Measurements from ENCODE around the gene PF4V1.

PF4V1 gene

DNA sequence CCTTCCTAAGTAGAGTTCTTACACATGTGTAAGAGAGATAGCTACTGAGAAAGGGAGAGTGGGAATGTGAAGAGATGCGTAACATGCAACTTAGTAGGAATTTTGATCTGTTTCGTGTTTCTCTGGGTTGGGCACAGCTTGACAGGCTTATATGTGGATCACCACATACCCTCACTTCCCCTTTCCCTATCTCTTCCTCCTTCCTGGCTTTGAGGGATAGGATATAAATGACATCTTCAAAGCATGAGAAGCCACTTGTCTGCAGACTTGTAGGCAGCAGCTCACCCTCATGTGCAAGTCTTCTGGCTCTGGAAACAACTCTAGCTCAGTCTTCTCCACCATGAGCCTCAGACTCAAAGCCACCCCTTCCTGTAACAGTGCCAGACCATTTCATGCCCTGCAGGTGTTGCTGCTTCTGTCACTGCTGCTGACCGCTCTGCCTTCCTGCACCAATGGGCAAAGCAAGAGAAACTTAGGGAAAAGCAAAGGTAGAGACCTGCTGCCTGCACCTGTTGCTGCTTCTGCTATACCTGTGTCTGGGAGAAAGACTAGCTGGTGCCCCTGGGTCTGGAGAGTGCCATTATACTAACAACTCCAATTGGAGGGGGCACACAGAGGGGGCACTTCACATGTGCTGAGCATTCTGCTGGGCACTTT, 5.4 kb upstream of the PF4V1 start:
- no peak for DNase-seq

DNA sequence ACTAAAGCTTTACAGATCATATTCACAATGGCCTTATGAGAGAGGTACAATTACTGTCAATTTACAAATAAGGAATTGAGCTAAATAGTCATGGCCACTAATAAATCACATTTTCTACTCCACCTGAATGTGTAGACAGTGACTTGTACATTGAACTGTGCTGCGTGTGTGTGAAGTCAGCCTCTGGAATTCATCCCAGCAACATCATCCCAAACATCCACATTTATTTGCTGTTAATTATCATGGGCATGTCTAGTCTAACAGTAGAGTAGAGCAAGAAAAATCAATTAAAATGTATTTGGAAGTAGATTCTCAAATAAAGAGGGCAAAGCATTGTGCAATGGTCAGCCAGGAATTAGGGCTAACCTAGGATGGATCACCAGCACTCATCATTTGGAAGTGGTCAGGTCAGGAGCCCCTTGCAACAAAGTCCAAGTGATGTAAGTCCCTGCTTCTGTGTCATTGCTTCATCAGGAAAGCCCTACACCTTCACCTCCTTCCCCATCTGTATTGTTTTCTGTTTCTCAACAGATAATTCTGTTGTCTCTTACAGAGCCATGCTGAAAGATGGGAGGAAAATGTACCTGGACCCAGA, 4.8 kb upstream of the PF4V1 start:
- DNase-seq: no peak

DNA sequence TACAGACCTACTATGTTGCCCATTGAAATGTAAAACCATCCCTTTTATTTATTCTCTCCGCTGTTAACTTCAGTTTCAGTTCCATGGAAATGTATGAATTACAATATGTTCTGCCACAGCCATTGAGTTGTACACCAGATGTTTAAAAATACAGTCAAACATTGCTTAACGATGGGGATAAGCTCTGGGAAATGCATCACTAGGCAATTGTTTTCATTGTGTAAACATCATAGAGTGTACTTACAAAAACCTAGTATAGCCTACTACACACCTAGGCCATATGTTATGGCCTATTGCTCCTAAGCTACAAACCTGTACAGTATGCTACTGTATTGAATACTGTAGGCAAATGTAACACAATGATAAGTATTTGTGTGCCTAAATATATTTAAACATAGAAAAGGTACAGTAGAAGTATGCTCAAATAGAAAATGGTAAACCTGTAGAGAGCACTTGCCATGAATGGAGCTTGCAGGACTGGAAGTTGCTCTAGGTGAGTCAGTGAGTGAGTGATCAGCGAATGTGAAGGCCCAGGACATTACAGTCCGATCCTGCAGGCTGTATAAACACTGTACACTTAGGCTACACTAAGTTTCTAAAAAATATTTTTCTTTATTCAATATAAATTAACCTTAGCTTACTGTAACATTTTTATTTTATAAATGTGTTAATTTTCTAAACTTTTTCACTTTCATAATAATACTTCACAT, 2.7 kb upstream of the PF4V1 start:
- DNase-seq: no peak

DNA sequence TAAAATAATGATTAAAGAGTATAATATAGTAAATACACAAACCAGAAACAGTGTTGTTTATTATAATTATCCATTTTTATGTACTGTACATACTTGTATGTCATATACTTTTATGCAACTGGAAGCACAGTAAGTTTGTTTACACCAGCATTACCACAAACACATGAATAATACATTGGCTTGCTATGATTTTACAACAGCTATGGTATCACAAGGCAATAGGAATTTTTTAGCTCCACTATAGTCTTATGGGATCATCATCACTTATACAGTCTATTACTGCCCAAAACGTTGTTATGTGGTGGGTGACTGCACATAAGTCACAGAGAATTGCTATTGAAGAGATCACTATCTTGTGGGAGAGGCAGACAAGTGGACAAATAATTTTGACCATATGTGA, 1.8 kb upstream of the PF4V1 start:
- DNase-seq: no peak

DNA sequence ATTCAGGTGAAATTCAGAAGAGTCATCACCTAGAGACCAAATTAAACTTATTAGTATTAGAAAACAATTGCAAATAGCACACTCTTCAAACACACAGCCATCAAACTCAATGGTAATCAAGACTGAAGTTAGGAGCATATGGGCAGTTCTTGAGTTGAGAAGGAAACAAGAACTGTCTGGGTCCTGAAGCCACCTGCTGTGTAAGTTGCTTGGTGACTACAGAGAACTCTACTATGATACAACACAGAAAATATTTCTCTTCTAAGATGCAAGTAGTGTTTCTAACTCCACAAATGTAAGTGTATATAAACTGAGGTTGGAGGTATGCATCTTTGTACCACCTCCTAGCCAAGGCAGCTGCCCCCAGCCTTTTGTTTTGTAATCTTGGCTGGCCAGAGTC, 325 bp upstream of the PF4V1 start:
- no peak for DNase-seq

DNA sequence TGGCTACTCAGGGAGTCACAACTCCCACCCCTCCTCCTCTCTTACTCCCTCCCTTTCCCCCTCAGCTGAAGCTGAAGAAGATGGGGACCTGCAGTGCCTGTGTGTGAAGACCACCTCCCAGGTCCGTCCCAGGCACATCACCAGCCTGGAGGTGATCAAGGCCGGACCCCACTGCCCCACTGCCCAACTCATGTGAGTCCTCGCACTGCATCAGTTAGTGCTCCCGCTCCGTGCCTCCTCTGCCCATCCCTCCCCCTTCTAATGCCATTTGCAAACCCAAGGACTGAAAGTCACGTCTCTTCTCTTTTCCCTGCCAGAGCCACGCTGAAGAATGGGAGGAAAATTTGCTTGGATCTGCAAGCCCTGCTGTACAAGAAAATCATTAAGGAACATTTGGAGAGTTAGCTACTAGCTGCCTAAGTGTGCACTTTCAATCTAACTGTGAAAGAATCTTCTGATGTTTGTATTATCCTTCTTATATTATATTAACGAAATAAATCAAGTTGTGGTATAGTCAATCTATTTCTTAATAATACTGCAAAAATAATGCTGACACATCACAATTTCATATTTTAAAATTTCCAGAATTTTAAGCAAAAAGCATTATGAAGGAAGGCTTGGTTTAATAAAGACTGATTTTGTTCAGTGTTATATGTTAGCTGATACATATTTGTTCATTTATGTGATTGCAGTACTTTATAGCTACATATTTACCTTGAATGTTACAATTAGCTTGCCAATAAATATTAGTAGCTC, 800 bp downstream of the PF4V1 start:
- no peak for DNase-seq

DNA sequence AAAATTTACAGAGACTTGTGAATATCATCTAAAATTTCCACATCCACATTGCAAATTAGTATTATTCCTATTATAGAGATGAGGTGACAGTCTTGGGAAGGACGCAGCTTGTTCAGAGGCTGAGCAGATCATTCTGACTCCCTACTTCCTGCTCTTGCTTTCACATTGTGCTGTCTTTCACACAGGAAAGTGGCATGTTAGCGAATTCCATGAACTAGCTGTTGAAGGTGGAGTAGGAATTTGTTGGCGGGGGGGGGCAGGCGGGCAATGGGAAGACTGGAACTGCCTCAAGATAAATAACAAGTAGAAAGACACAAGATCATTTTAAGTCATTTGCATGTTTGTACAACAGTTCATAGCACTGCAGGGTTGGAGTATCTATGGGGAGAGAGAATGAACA, 2.3 kb downstream of the PF4V1 start:
- DNase-seq: no peak

DNA sequence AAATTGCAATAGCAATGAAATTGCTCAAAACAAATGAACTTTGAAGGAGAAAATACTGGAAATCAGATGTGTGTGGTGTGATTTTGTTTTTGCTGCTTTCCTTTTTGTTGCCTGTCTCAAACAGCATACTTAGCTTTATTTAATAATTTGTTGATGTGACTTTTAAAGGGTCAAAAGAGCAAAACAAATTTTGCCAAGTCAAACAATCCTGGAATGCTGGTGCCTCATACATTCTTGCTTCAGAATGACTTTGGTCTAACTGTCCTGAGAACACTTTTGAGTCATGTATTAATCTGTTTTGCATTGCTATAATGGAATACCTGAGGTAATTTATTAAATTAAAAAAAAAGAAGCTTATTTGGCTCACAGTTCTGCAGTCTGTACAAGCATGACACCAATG, 3.4 kb downstream of the PF4V1 start:
- no peak for DNase-seq

DNA sequence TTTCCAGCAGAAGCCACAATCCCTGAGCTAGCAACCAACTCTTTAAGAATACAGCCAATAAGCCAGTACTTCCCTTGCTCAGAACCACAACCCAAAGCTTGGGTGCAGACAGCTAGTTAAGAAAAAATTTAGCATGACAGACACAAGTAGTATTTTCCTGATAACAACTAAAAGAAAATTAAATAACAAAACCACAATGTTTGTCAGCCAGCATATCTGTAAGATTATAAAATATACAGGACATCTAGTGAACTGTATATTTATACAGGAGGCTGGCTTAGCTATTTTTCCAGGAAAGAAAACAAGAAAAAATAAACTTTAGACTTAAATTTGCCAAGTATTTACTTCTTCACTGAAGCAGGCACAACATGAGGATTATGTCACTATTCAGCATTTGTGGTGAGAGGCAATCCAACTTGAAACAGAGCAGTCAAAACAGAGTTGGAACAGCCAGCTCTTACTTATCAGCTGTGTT, 6.6 kb downstream of the PF4V1 start:
- no peak for DNase-seq

DNA sequence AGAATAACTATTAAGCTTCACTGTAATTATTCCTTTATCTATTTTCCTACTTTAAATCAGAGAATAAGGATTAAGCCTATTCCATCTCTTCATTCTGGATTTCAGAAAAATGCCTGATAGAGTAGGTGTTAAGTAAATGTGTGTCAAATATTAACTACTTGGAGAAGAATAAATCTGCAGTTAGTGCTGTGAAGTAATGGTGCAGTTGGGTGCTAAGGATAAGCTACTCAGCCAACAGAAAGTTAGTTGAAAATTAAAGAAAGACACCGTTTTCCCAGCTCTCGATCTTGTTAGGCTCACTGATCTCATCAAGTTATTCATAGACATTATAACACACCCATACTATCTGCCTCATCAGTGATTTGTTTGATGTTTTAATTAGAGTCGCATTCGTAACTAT, 7.1 kb downstream of the PF4V1 start:
- DNase-seq: no peak

DNA sequence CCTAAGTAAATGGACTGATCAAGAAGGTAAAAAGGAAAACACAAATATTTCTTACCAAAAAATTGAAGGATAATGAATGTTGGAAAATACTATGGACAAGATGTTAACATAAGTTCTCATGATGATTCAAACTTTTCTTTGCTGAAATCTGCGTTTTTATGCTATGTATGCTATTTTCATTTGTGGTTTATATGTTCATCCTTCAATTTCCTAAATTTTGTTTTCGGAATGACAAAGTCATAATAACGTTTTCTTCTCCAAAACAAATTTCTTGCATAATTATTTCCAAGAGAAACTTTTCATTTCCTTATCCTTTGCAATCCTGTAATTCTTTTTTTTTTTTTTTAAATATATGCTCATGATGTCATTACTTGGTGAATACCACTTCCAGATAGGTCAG, 7.8 kb downstream of the PF4V1 start:
- no peak for DNase-seq

DNA sequence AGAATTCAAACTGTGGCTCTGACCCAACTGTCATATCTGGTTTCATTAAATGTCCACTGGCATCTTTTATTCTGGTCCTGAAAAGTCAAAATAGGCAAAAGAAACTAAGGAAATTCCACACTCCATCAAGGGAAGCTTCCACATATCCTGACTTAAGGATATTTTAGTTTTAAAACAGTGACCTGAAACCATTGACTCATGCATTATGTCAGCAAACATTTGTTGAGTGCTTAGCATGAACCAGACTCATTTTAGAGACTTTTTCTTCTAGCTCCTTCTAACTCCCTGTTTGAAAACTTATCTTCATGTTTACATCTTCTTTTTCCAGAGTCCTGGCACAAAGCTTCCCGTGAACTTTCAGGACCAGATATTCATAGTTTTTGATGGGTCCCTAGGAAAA, 9.2 kb downstream of the PF4V1 start:
- DNase-seq: no peak

DNA sequence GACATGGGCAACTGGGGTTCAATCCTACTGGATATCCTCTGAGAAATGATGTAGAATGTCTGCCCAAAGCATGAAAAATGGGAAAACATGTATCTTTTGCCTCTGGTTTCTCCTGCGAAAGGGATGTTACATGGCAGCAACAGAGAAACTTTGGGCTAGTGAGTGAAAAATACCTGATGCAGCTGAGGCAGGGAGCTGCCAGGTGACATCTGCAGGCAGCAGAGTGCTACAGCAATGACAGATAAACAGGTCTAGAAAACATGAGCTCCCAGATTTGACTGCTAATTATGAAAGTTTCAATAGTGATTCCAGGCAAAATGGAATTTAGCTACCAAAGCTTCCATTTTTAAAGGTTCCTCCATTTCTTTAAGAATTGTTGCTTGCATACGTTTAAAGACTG, 11.3 kb downstream of the PF4V1 start:
- no peak for DNase-seq

DNA sequence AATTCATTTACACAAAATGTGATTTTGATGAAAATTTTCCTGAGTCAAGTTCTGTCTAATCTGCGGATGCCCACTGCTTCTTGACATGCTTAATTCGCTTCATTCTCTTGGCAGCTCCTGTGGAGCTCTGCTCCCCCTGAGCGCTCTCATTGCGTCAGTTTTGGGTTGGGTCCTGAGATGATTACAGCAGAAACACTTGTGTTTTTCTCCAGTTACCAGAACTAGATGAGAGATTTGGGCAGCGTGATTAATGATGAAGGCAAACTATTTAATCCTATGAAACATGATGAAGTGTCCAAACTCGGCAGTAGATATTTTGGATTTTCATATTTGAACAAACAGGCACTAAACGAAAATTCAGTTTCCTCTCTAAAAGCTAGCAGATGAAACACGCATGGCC, 11.9 kb downstream of the PF4V1 start:
- DNase-seq: no peak

DNA sequence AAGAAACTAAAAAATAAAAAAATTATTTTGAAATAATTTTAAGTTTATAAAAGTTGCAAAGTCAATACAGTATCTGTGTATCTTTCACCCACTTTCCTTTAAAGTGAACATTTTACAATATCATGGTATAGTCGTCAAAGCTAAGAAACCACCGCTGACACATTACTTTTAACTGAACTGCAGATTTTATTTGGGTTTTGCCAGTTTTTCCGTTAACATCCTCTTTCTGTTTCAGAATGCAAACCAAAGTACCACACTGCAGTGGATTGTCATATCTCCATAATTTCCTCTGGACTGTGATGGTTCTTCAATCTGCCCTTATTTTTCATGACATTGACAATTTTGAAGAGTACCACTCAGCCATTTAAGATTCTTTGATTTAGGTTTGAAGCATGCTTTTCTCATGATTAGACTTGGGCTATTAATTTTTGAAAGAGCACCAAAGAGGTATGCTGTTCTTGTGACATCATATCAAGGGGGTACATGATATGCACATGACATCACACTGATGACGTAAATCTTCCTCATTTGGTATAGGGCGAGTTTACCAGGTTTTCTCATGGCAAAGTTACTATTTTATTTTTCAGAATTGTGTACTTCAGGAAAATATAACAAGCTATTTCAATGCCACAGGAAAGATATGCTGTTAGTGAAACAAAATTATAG, 12.5 kb downstream of the PF4V1 start:
- DNase-seq: no peak

DNA sequence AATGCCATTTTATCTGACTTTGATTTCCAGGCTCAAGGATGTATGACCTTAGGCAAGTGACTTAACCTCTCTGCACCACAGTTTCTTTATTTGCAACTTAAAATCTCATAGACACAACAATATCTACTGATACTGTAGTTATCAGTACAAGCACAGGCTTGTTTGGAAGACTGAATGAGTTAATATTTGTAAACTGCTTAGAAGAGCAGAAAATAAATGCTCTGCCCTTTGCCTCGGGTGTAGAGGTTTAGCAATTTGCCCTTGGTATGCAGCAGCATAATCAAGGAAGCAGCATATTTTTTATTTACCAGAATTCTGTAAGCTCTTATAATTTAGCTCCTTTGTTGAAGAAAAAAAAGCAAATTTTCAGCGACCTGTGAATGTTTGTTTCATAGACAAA, 13.2 kb downstream of the PF4V1 start:
- DNase-seq: no peak

DNA sequence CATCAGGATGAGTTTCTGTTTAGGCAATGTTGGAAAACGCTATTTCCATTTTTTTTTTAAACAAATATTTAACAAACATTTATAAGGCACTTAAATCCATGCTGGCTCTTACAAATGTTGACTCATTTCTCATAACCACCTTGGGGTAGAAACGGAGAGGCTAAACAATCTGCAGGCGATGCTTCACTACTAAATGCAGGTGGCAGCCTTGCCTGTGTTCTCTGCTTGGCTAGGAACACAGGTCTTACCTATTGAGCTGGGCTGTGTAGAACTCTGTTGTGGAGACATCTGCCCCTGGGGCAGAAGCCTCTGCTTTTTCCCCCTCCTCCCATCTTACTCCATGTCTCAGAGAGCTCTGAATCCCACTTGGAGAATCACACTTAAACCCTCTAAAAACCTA, 14.7 kb downstream of the PF4V1 start:
- DNase-seq: no peak

DNA sequence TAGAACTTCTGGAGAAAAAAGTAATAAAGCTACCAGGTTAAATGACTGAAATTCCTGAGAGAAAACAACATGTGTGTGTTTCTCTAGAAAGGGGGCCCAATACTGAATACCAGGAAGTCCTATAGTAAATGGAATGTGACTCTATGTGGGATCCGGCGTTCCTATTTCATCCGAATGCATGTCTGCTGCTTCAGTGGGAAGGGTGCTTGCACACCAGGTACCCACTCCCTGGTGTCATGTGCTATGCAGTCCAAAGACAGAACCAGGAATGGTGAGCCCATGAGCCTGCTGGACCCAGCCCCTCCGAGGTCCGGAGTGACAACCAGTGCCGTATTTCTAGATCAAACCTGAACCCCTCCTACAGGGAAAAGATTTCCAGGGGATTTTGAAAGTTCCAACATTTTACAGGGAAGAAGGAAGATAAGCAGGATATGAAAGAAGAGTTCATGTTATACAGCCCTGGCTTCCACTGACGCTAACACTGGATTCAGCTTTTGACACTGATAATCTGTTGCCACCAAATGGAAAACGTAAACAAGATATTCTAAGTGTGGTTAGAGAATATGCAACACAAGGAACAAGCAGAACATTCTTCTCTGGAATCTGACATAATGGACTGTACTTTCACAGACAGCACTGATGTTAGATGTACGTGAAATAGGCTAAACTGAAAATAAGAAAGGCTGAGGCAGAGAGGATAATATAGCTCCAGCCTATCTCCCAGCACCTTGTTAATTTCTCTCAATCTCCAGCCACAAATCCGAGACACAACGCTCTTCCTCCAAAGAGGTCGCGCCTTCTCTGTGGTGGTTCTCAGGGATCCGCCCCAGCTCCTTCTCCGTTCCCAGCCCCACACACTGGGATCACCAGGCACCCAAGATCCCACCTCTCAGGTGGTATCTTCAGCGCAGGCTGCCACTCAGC, 15.4 kb downstream of the PF4V1 start:
- no peak for DNase-seq

DNA sequence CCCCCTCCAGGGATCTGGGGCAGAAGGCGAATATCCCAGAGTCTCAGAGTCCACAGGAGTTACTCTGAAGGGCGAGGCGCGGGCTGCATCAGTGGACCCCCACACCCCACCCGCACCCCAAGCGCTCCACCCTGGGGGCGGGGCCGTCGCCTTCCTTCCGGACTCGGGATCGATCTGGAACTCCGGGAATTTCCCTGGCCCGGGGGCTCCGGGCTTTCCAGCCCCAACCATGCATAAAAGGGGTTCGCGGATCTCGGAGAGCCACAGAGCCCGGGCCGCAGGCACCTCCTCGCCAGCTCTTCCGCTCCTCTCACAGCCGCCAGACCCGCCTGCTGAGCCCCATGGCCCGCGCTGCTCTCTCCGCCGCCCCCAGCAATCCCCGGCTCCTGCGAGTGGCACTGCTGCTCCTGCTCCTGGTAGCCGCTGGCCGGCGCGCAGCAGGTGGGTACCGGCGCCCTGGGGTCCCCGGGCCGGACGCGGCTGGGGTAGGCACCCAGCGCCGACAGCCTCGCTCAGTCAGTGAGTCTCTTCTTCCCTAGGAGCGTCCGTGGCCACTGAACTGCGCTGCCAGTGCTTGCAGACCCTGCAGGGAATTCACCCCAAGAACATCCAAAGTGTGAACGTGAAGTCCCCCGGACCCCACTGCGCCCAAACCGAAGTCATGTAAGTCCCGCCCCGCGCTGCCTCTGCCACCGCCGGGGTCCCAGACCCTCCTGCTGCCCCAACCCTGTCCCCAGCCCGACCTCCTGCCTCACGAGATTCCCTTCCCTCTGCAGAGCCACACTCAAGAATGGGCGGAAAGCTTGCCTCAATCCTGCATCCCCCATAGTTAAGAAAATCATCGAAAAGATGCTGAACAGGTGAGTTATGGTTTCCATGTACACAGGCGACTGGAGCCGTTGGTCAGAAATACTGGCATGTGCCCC, 16.3 kb downstream of the PF4V1 start, which contains the start of gene CXCL1:
CXCL1 (plus strand) TSS at position 264 of the 926 bp plus-strand sequence; CDS start at position 342, 78 bp downstream.
- no peak for DNase-seq

DNA sequence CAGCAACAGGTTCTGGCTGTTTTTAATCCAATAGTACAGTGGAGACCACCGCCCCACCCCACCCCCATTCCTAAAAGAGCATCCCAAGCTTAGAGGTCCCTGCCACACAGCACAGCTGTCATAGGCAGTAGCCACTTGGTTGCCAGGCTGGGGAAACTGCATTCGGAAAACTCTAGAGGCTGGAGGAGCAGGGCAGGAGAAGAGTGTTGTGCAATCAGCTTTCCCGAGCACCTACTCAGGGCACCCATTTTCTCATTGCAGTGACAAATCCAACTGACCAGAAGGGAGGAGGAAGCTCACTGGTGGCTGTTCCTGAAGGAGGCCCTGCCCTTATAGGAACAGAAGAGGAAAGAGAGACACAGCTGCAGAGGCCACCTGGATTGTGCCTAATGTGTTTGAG, 17.2 kb downstream of the PF4V1 start:
- no peak for DNase-seq

DNA sequence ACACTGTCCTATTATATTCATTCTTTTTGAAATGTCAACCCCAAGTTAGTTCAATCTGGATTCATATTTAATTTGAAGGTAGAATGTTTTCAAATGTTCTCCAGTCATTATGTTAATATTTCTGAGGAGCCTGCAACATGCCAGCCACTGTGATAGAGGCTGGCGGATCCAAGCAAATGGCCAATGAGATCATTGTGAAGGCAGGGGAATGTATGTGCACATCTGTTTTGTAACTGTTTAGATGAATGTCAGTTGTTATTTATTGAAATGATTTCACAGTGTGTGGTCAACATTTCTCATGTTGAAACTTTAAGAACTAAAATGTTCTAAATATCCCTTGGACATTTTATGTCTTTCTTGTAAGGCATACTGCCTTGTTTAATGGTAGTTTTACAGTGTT, 17.7 kb downstream of the PF4V1 start:
- DNase-seq: no peak
